Astrocyte (in vitro differentiated cells and primary cell): Measurements from ENCODE around the gene APRT. TPM values are rescaled to one million over a fixed set of nuclear protein-coding genes. Genes with fewer than 3 reads are reported as not detected.

ENCODE experiments used
- DNase-seq: peaks from one replicate; pipeline ENCODE4 v3.0.0-alpha.2; 2010; ENCODE audit warnings: low read depth
- FAIRE-seq: peaks from 2 replicates; lab custom pipeline; 2011; peaks lifted over from hg19 to GRCh38; lab: Jason Lieb, UNC
- H2AFZ ChIP-seq: 2 replicates; pipeline ENCODE4 v1.6.0; 2012; ENCODE audit warnings: low read depth, low read length, inconsistent platforms
- H3K27ac ChIP-seq: 2 replicates; pipeline ENCODE4 v1.5.1; 2011; ENCODE audit warnings: low read depth, low read length, inconsistent platforms
- H3K27me3 ChIP-seq: 2 replicates; pipeline ENCODE4 v1.6.0; 2011; ENCODE audit warnings: low read length, inconsistent platforms; ENCODE audit not compliant: insufficient read depth
- H3K36me3 ChIP-seq: 2 replicates; pipeline ENCODE4 v1.5.1; 2011; ENCODE audit warnings: low read length, inconsistent platforms; ENCODE audit not compliant: insufficient read depth
- H3K4me1 ChIP-seq: 2 replicates; pipeline ENCODE4 v1.5.1; 2011; ENCODE audit warnings: low read length, inconsistent platforms; ENCODE audit not compliant: insufficient read depth
- H3K4me2 ChIP-seq: 2 replicates; pipeline ENCODE4 v1.6.0; 2012; ENCODE audit warnings: low read length, inconsistent platforms
- H3K4me3 ChIP-seq: 2 replicates; pipeline ENCODE4 v1.5.1; 2011; ENCODE audit warnings: low read depth, mild to moderate bottlenecking, low read length, inconsistent platforms; ENCODE audit not compliant: insufficient read depth
- H3K79me2 ChIP-seq: 2 replicates; pipeline ENCODE4 v1.6.0; 2012; ENCODE audit warnings: mild to moderate bottlenecking, low read length, inconsistent platforms; ENCODE audit not compliant: insufficient read depth
- H3K9ac ChIP-seq: 2 replicates; pipeline ENCODE4 v1.6.0; 2012; ENCODE audit warnings: mild to moderate bottlenecking, low read length, inconsistent platforms
- H3K9me3 ChIP-seq: 2 replicates; pipeline ENCODE4 v1.5.1; 2012; ENCODE audit warnings: low read depth, mild to moderate bottlenecking, low read length, inconsistent platforms; ENCODE audit not compliant: insufficient read depth
- H4K20me1 ChIP-seq: 2 replicates; pipeline ENCODE4 v1.6.0; 2012; ENCODE audit warnings: low read length, inconsistent platforms; ENCODE audit not compliant: insufficient read depth
- H3K27ac Mint-ChIP-seq: one replicate; pipeline ENCODE4 v1.8.0; 2021; ENCODE audit warnings: mild to moderate bottlenecking, mixed read lengths; ENCODE audit not compliant: unreplicated experiment
- H3K27me3 Mint-ChIP-seq: one replicate; pipeline ENCODE4 v1.8.0; 2021; ENCODE audit warnings: low read depth, mixed read lengths; ENCODE audit not compliant: unreplicated experiment
- H3K36me3 Mint-ChIP-seq: one replicate; pipeline ENCODE4 v1.8.0; 2021; ENCODE audit warnings: low read depth, mixed read lengths; ENCODE audit not compliant: unreplicated experiment
- H3K4me1 Mint-ChIP-seq: one replicate; pipeline ENCODE4 v1.8.0; 2021; ENCODE audit warnings: low read depth, mixed read lengths; ENCODE audit not compliant: unreplicated experiment
- H3K4me3 Mint-ChIP-seq: one replicate; pipeline ENCODE4 v1.8.0; 2021; ENCODE audit warnings: mild to moderate bottlenecking, moderate library complexity, mixed read lengths; ENCODE audit not compliant: unreplicated experiment
- H3K9me3 Mint-ChIP-seq: one replicate; pipeline ENCODE4 v1.8.0; 2021; ENCODE audit warnings: mild to moderate bottlenecking, mixed read lengths; ENCODE audit not compliant: unreplicated experiment
- CTCF ChIP-seq: IDR thresholded peaks from 2 replicates; pipeline ENCODE4 v1.5.1; 2011; ENCODE audit warnings: low read depth, mild to moderate bottlenecking, inconsistent platforms, low read length, moderate library complexity; ENCODE audit not compliant: insufficient read depth
- EZH2 ChIP-seq: IDR thresholded peaks from 2 replicates; pipeline ENCODE4 v1.6.1; 2012; ENCODE audit warnings: mild to moderate bottlenecking, low read length, inconsistent platforms; ENCODE audit not compliant: insufficient read depth
- total RNA-seq: library from RNA; stranded (reverse); gene quantifications from 2 replicates; pipeline ENCODE4 v1.2.1, GENCODE V29; 2021

The APRT gene
- total RNA-seq, 1 donor from 2014 or later = 132 TPM

GRCh38 chr16:88783391-88784073 lies 28.2 kb downstream of the APRT start:
- Histone ChIP-seq H3K27ac (peak overlapping the region; percentile 87), H3K4me2 (peak overlapping the region; percentile 93), H3K4me1 (peaks cover 53% of the 10 kb centered on the region), H3K79me2 (peaks cover 62% of the 10 kb centered on the region), H3K4me3 (peak overlapping the region; percentile 80), H3K9me3 (no peaks in the 10 kb centered on the region), H3K9ac (peak overlapping the region; percentile 93), H3K36me3 (no peaks in the 10 kb centered on the region), H3K27me3 (no peaks in the 10 kb centered on the region), H4K20me1 (peaks cover 55% of the 10 kb centered on the region), H2AFZ (peak overlapping the region; percentile 32)
- TF ChIP-seq EZH2 = no peak
- no peak for TF ChIP-seq CTCF
- Mint-ChIP-seq H3K4me3 (peak overlapping the region; percentile 83), H3K4me1 (peaks cover 37% of the 10 kb centered on the region), H3K36me3 (no peaks in the 10 kb centered on the region), H3K9me3 (no peaks in the 10 kb centered on the region), H3K27ac (peak overlapping the region; percentile 86), H3K27me3 (peaks cover 2% of the 10 kb centered on the region)
- DNase-seq (no peak), FAIRE-seq (no peak)

- Histone ChIP-seq H3K9ac (peak overlapping the region; percentile 93), H3K4me1 (peaks cover 53% of the 10 kb centered on the region), H2AFZ (no peak overlapping the region), H3K4me3 (peak overlapping the region; percentile 80), H3K27ac (peak overlapping the region; percentile 87), H3K4me2 (peak overlapping the region; percentile 93), H3K79me2 (peaks cover 70% of the 10 kb centered on the region), H3K27me3 (no peaks in the 10 kb centered on the region), H4K20me1 (peaks cover 63% of the 10 kb centered on the region), H3K9me3 (no peaks in the 10 kb centered on the region), H3K36me3 (no peaks in the 10 kb centered on the region)
- no peaks in the 10 kb centered on the region for H3K36me3 Mint-ChIP-seq
- H3K9me3 Mint-ChIP-seq = no peaks in the 10 kb centered on the region
- peak overlapping the region; percentile 83 for H3K4me3 Mint-ChIP-seq
- peak overlapping the region; percentile 86 for H3K27ac Mint-ChIP-seq
- H3K27me3 Mint-ChIP-seq = no peaks in the 10 kb centered on the region
- FAIRE-seq (no peak), DNase-seq (peak; percentile 74)
- TF ChIP-seq EZH2 (no peak), CTCF (no peak)
- peaks cover 39% of the 10 kb centered on the region for H3K4me1 Mint-ChIP-seq
These were observed 29.0 kb downstream of the APRT start for GRCh38 chr16:88782454-88783390.
